ENCODE results near the gene PRR12.

GRCh38 chr19:49543032-49543431, 48.0 kb upstream of the PRR12 start:
- TF ChIP-seq EZH2 (IDR thresholded peaks at IDR 0.05) (no peak), POLR2AphosphoS5 (IDR thresholded peaks at IDR 0.05; ENCODE audit: borderline replicate concordance, low read depth, low read length) (no peak; the same call in 1 of the 2 replicates)
